Heart left ventricle (tissue), 13 donors: Measurements from ENCODE around the gene ROBO1.

Experiments
- POLR2A ChIP-seq, 2 donors: fragments of 450-650 bp; IDR thresholded peaks; one replicate each; pipeline ENCODE4 v1.6.1; 2017; ENCODE audit warnings: antibody characterized with exemption in 2 of 2, mild to moderate bottlenecking in 2 of 2, moderate library complexity in 2 of 2
- TF ChIP-seq, protein P1 (sequence below), 12 donors: fragments of 200-600 bp; sonication (generic) in 4 of 12; IDR thresholded peaks; one replicate each; pipeline versions ENCODE4 v1.5.0 to v1.8.0; 2018 to 2022; ENCODE audit warnings: antibody characterized with exemption in 12 of 12, mild to moderate bottlenecking in 5 of 12
- donor health status: ischemic (EF 13 %, LVEDD 7.1; RV severe dilation, severe dysfunction).
- donor health status: DM: no; HTN: yes; CAD: no.
- donor health status: DM: no; HTN: no; CAD: no.
- donor health status: ischemic (EF 25% LVEDD 6.9; RV normal size, moderate dysfunction).
- donor health status: ischemic (EF 25% LVEDD 5.7; RV mildly dilated, moderate dysfunction).
- donor health status: ischemic (EF 35%, LVEDD 5.7; RV mildly dilated, moderate dysfunction).
- donor health status: nonischemic (EF 11% LVEDD 7.7; RV severe dilation, severe dysfunction).
- donor health status: DM: yes; HTN: yes; CAD: no.
- donor health status: PGD.
- donor health status: ischemic (EF 29% LVEDD 5.4; RV normal size, mild dysfunction).
- donor health status: nonischemic (EF 23%, LVEDD 6.1; RV moderate dilation, normal function).

DNA sequence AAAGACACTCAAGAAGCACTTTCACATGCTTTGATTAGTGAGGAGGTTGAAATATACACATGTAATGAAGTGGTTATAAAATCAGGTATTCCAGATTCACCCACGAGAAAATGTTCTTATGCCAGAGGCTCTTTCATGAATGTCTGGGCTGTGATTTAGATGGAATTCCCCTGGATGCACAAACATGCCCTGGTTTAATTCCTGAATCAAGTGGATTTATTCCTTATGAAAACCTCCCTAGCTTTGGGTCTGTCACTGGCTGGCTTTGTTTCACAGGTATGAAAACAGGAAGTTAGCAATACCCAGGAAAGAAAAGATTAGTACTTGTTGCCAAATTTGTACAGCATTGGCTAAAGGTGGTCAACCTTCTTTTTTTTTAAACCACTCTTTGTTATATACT is 1123.0 kb downstream of the ROBO1 start:
- TF ChIP-seq, protein P1, sequence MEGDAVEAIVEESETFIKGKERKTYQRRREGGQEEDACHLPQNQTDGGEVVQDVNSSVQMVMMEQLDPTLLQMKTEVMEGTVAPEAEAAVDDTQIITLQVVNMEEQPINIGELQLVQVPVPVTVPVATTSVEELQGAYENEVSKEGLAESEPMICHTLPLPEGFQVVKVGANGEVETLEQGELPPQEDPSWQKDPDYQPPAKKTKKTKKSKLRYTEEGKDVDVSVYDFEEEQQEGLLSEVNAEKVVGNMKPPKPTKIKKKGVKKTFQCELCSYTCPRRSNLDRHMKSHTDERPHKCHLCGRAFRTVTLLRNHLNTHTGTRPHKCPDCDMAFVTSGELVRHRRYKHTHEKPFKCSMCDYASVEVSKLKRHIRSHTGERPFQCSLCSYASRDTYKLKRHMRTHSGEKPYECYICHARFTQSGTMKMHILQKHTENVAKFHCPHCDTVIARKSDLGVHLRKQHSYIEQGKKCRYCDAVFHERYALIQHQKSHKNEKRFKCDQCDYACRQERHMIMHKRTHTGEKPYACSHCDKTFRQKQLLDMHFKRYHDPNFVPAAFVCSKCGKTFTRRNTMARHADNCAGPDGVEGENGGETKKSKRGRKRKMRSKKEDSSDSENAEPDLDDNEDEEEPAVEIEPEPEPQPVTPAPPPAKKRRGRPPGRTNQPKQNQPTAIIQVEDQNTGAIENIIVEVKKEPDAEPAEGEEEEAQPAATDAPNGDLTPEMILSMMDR (IDR thresholded peaks at IDR 0.05): no peak
- no peak for TF ChIP-seq POLR2A (IDR thresholded peaks at IDR 0.05)
